ENCODE measurements around the gene SLC35F2.

SLC35F2 gene

DNA sequence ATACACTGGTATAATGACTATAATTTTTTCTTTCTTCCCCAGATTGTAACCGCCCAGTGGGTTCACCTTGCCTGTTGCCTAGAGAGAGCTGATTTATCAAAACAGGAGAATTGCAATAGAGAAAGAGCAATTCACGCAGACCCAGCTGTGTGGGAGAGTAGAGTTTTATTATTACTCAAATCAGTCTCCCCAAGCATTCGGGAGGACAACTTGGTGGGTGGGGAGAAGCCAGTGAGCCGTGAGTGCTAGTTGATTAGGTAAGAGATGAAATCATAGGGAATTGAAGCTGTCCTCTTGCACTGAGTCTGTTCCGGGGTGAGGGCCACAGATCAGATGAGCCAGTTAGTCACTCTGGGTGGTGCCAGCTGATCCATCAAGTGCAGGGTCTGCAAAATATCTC, 73.2 kb downstream of the SLC35F2 start:
- H3K4me3 ChIP-seq (ENCODE audit: low read depth in 1 of 2, low read length in 1 of 2), result no peak overlapping the region
- TF ChIP-seq, protein P1, sequence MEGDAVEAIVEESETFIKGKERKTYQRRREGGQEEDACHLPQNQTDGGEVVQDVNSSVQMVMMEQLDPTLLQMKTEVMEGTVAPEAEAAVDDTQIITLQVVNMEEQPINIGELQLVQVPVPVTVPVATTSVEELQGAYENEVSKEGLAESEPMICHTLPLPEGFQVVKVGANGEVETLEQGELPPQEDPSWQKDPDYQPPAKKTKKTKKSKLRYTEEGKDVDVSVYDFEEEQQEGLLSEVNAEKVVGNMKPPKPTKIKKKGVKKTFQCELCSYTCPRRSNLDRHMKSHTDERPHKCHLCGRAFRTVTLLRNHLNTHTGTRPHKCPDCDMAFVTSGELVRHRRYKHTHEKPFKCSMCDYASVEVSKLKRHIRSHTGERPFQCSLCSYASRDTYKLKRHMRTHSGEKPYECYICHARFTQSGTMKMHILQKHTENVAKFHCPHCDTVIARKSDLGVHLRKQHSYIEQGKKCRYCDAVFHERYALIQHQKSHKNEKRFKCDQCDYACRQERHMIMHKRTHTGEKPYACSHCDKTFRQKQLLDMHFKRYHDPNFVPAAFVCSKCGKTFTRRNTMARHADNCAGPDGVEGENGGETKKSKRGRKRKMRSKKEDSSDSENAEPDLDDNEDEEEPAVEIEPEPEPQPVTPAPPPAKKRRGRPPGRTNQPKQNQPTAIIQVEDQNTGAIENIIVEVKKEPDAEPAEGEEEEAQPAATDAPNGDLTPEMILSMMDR (IDR thresholded peaks at IDR 0.05), result no peak
- no peak overlapping the region for H3K27ac ChIP-seq

DNA sequence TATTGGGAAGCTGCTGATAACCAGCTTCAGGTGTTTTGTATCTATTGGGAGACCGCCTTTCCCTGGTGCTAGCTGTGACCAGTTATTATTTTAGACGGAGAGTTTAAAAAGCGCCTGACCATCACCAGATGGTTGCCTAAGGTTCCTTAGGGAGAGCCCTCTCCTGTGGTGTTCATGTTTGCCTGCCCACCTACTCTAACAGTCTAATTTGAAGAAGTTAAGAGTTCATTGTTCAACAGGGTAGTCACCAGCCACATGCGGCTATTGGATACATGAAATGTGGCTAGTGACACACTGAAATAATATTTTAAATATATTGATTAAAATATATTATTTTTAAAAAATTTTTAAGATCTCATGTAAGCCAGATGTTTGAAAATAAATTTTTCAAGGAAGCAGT, 75.5 kb downstream of the SLC35F2 start:
- Histone ChIP-seq H3K36me3 (no peaks in the 10 kb centered on the region), H3K4me3 (ENCODE audit: low read depth in 1 of 2, low read length in 1 of 2) (no peak overlapping the region), H3K27ac (no peak overlapping the region), H3K27me3 (no peaks in the 10 kb centered on the region), H3K4me1 (ENCODE audit: control insufficient read depth in 1 of 2, insufficient read depth in 1 of 2, low read depth in 1 of 2, low read length in 1 of 2) (no peaks in the 10 kb centered on the region), H3K9me3 (no peaks in the 10 kb centered on the region)
- TF ChIP-seq, protein P1 (IDR thresholded peaks at IDR 0.05), result no peak

More for the DNA sequence above, 73.2 kb downstream of the SLC35F2 start:
- no peaks in the 10 kb centered on the region for H3K4me1 ChIP-seq (ENCODE audit: control insufficient read depth in 1 of 2, insufficient read depth in 1 of 2, low read depth in 1 of 2, low read length in 1 of 2)
- H3K9me3 ChIP-seq, result no peaks in the 10 kb centered on the region
- no peaks in the 10 kb centered on the region for H3K27me3 ChIP-seq
- H3K36me3 ChIP-seq, result no peaks in the 10 kb centered on the region

DNA sequence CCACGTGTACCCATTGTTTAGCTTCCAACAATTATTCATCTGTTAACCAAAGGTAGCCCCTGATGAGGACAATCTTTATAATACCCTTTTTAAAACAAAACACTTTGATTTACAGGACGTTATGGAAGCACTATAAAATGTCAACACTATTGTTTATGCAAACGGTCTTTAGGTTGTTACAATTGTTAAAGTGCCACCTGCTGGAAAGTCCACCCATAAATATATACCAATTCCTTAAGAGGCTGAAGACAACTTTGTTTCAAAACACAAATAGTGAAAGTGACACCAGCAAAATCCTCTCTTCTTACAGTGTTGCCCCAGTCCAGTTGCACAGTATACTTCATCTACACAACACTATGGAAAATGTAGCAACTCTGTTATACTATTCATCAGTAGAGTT, 77.8 kb downstream of the SLC35F2 start:
- no peaks in the 10 kb centered on the region for H3K27me3 ChIP-seq
- TF ChIP-seq, protein P1 (IDR thresholded peaks at IDR 0.05), result no peak
- H3K4me3 ChIP-seq (ENCODE audit: low read depth in 1 of 2, low read length in 1 of 2), result no peak overlapping the region
- H3K36me3 ChIP-seq, result no peaks in the 10 kb centered on the region
- no peaks in the 10 kb centered on the region for H3K4me1 ChIP-seq (ENCODE audit: control insufficient read depth in 1 of 2, insufficient read depth in 1 of 2, low read depth in 1 of 2, low read length in 1 of 2)
- no peak overlapping the region for H3K27ac ChIP-seq
- no peaks in the 10 kb centered on the region for H3K9me3 ChIP-seq

DNA sequence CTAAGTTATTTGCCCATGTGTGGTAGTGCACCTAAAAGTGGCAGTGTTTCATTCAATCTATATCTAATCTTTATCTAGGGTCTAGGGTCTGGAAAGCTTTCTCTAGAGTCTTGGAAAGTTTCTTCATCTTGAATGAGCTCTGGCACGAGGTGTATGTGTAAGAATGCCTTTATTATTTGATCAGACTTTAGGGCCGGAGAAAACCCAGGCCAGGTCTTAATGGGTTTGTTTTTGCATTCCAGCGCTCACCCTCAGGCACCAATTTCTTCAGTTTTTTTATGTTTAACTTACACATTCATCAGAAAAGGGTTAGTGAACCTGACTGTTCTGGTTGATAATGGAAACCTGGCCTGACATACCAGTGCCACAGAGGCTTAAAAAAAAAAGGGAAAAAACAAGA, 78.5 kb downstream of the SLC35F2 start:
- no peaks in the 10 kb centered on the region for H3K27me3 ChIP-seq
- TF ChIP-seq, protein P1 (IDR thresholded peaks at IDR 0.05), result no peak
- no peaks in the 10 kb centered on the region for H3K4me1 ChIP-seq (ENCODE audit: control insufficient read depth in 1 of 2, insufficient read depth in 1 of 2, low read depth in 1 of 2, low read length in 1 of 2)
- no peak overlapping the region for H3K4me3 ChIP-seq (ENCODE audit: low read depth in 1 of 2, low read length in 1 of 2)
- H3K36me3 ChIP-seq, result no peaks in the 10 kb centered on the region
- H3K9me3 ChIP-seq, result no peaks in the 10 kb centered on the region
- H3K27ac ChIP-seq, result no peak overlapping the region

DNA sequence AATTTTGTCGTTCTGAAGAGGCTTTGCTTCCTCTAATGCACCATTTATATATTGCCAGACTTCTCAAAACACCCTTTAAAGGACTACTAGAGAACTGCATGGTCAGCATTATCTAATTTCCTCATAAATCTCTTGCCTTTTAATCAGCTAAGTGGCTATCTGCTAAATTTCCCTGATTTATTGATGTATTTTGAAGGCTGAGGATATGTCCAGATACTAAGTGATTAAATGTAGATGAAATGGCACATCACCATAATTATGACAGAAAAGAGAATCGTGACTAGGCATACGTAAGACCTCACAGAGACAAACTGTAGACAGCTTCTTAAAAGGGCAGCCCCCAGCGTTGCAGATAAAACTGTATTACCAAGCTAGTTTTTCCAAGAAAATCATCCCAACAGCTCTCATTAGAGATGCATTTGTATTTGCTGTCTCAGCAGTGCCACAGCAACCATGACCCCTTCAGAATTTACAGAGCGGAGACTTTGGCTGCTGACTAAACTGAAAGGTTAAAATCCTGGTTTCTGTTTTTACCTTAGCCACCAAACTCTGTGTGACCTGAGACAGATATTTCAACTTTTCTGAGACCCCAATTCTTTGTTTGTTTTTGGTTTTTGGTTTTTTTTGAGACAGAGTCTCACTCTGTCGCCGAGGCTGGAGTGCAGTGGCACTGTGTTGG, 79.6 kb downstream of the SLC35F2 start:
- Histone ChIP-seq H3K36me3 (no peaks in the 10 kb centered on the region), H3K4me1 (ENCODE audit: control insufficient read depth in 1 of 2, insufficient read depth in 1 of 2, low read depth in 1 of 2, low read length in 1 of 2) (no peaks in the 10 kb centered on the region), H3K9me3 (no peaks in the 10 kb centered on the region), H3K4me3 (ENCODE audit: low read depth in 1 of 2, low read length in 1 of 2) (no peak overlapping the region), H3K27ac (no peak overlapping the region), H3K27me3 (no peaks in the 10 kb centered on the region)
- TF ChIP-seq, protein P1 (IDR thresholded peaks at IDR 0.05), result no peak
